ENCODE data around the gene CACNB2. TPM values are rescaled to one million over a fixed set of nuclear protein-coding genes. Genes with fewer than 3 reads are reported as not detected.

CACNB2 gene
- total RNA-seq, 1 donor from 2014 or later = 7.6 TPM

- Mint-ChIP-seq H3K27me3 (peaks cover 11% of the 10 kb centered on the region), H3K9me3 (no peaks in the 10 kb centered on the region), H3K36me3 (no peaks in the 10 kb centered on the region)
Measured at GRCh38 chr10:18240185-18240882, 100.1 kb downstream of the CACNB2 start.

GRCh38 chr10:18246967-18247366 is 106.7 kb downstream of the CACNB2 start:
- no peaks in the 10 kb centered on the region for H3K36me3 Mint-ChIP-seq
- H3K9me3 Mint-ChIP-seq = no peaks in the 10 kb centered on the region
- no peaks in the 10 kb centered on the region for H3K27me3 Mint-ChIP-seq
- no peak overlapping the region for H3K27ac Mint-ChIP-seq
- H3K4me1 Mint-ChIP-seq (ENCODE audit: unreplicated experiment) = no peaks in the 10 kb centered on the region
- no peak for TF ChIP-seq CTCF (conservative IDR thresholded peaks at IDR 0.05)
- no peak overlapping the region for H3K4me3 Mint-ChIP-seq
- no peak for DNase-seq (ENCODE audit: extremely low spot score, unreplicated experiment)

More at GRCh38 chr10:18240185-18240882, 100.1 kb downstream of the CACNB2 start:
- no peak overlapping the region for H3K27ac Mint-ChIP-seq
- H3K4me3 Mint-ChIP-seq = no peak overlapping the region
- no peak for TF ChIP-seq CTCF (conservative IDR thresholded peaks at IDR 0.05)
- no peak for DNase-seq (ENCODE audit: extremely low spot score, unreplicated experiment)
- H3K4me1 Mint-ChIP-seq (ENCODE audit: unreplicated experiment) = peaks cover 5% of the 10 kb centered on the region

GRCh38 chr10:18252086-18252485 is 111.9 kb downstream of the CACNB2 start:
- no peaks in the 10 kb centered on the region for H3K4me1 Mint-ChIP-seq (ENCODE audit: unreplicated experiment)
- TF ChIP-seq CTCF (conservative IDR thresholded peaks at IDR 0.05) = no peak
- DNase-seq (ENCODE audit: extremely low spot score, unreplicated experiment) = no peak
- no peaks in the 10 kb centered on the region for H3K36me3 Mint-ChIP-seq
- H3K27me3 Mint-ChIP-seq = peaks cover 4% of the 10 kb centered on the region
- no peaks in the 10 kb centered on the region for H3K9me3 Mint-ChIP-seq
- no peak overlapping the region for H3K27ac Mint-ChIP-seq
- H3K4me3 Mint-ChIP-seq = no peak overlapping the region

GRCh38 chr10:18254086-18254485 is 113.9 kb downstream of the CACNB2 start:
- no peaks in the 10 kb centered on the region for H3K4me1 Mint-ChIP-seq (ENCODE audit: unreplicated experiment)
- TF ChIP-seq CTCF (conservative IDR thresholded peaks at IDR 0.05) = no peak
- peaks cover 4% of the 10 kb centered on the region for H3K27me3 Mint-ChIP-seq
- DNase-seq (ENCODE audit: extremely low spot score, unreplicated experiment) = no peak
- H3K36me3 Mint-ChIP-seq = no peaks in the 10 kb centered on the region
- no peaks in the 10 kb centered on the region for H3K9me3 Mint-ChIP-seq
- no peak overlapping the region for H3K4me3 Mint-ChIP-seq
- no peak overlapping the region for H3K27ac Mint-ChIP-seq

- no peaks in the 10 kb centered on the region for H3K36me3 Mint-ChIP-seq
- H3K27ac Mint-ChIP-seq = no peak overlapping the region
- H3K27me3 Mint-ChIP-seq = peaks cover 4% of the 10 kb centered on the region
- H3K4me1 Mint-ChIP-seq (ENCODE audit: unreplicated experiment) = no peaks in the 10 kb centered on the region
- no peak for DNase-seq (ENCODE audit: extremely low spot score, unreplicated experiment)
- no peak for TF ChIP-seq CTCF (conservative IDR thresholded peaks at IDR 0.05)
- H3K4me3 Mint-ChIP-seq = no peak overlapping the region
- H3K9me3 Mint-ChIP-seq = no peaks in the 10 kb centered on the region
Measured at GRCh38 chr10:18254692-18255091, 114.5 kb downstream of the CACNB2 start.
